MM.1S (cell line): ENCODE data around the gene FOXK2.

Experiments
- EZH2 ChIP-seq: fragments of 300-600 bp; sonication (generic); optimal IDR thresholded peaks from 2 replicates; pipeline ENCODE3; 2017; ENCODE audit warnings: low read depth, mild to moderate bottlenecking, antibody characterized with exemption, low read length, mixed read lengths
- EZH2phosphoT487 ChIP-seq: fragments of 300-600 bp; sonication (generic); IDR thresholded peaks from 2 replicates; pipeline ENCODE4 v1.6.1; 2018; ENCODE audit warnings: antibody characterized with exemption, low read length
- TF ChIP-seq, protein P1 (sequence below): fragments of 300-600 bp; sonication (generic); IDR thresholded peaks from 2 replicates; pipeline ENCODE4 v1.5.1; 2016; ENCODE audit warnings: antibody characterized with exemption, low read length, mixed read lengths

DNA sequence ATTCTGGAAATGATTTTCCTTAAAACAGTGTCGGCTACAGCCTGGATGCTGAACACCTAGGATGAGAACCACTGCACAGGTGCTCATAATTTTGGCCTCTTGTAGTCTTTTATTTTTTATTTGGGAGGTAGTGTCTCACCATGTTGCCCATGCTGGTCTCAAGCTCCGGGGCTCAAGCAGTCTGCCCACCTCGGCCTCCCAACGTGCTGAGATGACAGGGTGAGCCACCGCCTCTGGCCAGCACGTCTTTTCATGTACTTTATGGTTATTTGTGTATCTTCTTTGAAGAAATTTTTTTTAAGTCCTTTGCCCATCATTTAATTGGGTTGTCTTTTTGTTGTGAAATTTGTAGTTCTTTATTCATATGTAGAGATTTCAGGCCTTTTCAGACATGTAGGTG, 70.7 kb downstream of the FOXK2 start:
- TF ChIP-seq, protein P1, sequence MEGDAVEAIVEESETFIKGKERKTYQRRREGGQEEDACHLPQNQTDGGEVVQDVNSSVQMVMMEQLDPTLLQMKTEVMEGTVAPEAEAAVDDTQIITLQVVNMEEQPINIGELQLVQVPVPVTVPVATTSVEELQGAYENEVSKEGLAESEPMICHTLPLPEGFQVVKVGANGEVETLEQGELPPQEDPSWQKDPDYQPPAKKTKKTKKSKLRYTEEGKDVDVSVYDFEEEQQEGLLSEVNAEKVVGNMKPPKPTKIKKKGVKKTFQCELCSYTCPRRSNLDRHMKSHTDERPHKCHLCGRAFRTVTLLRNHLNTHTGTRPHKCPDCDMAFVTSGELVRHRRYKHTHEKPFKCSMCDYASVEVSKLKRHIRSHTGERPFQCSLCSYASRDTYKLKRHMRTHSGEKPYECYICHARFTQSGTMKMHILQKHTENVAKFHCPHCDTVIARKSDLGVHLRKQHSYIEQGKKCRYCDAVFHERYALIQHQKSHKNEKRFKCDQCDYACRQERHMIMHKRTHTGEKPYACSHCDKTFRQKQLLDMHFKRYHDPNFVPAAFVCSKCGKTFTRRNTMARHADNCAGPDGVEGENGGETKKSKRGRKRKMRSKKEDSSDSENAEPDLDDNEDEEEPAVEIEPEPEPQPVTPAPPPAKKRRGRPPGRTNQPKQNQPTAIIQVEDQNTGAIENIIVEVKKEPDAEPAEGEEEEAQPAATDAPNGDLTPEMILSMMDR, result no peak
- TF ChIP-seq EZH2phosphoT487, result no peak
- TF ChIP-seq EZH2, result no peak
